Epithelial cell of proximal tubule (primary cell): Measurements from ENCODE around the gene RAB11FIP4. TPM values are rescaled to one million over a fixed set of nuclear protein-coding genes. Genes with fewer than 3 reads are reported as not detected.
A peak's percentile ranks its signal among the peaks of the same experiment; 100 is the strongest.

Experiments used
- DNase-seq: peaks from one replicate; pipeline ENCODE4 v3.0.0-alpha.2; 2011; ENCODE audit warnings: low read depth
- H3K4me3 ChIP-seq: 2 replicates; pipeline ENCODE4 v1.5.1; 2011; ENCODE audit warnings: low read depth, mild to moderate bottlenecking, low read length
- CTCF ChIP-seq: conservative IDR thresholded peaks from 2 replicates; pipeline ENCODE4 v1.5.1; 2012; ENCODE audit warnings: low read depth, mild to moderate bottlenecking, low read length
- total RNA-seq: library from RNA; depleted of rRNA; stranded (reverse); fragments of >200 nt; gene quantifications from 2 replicates; pipeline ENCODE4 v1.2.3, GENCODE V29; 2015

The RAB11FIP4 gene
- total RNA-seq, 1 donor from 2014 or later = 15.1 TPM

DNA sequence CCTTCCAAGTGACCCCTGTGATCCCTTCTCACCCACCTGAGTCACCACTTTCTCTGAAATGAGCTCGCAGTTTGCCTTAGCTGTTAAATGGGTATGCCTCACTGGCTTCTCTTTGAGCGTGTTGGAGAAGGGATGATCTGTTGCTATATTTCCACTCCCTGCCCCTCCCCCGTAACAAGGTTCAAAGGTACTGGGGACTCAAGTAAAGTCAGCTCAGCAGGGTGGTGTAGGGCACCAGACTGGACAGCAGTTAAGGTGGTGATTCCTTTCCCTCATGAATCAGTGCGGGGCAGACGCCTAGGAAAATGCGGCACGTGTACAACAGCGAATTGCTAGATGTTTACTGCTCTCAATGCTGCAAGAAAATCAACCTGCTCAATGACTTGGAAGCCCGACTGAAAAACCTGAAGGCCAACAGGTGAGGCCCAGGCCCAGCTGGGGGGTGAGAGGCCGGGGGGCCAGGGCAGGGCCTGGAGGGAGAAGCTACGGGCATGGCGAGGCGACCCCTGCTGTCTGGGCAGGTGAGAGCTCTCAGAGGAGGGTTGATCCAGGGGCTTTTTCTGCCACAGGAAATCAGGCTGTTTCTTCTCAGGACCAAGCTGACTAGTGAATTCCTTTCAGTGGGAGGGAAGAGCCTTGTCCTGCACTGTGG is 130.3 kb downstream of the RAB11FIP4 start:
- peak; percentile 35 for TF ChIP-seq CTCF
- no peak overlapping the region for H3K4me3 ChIP-seq
- no peak for DNase-seq

DNA sequence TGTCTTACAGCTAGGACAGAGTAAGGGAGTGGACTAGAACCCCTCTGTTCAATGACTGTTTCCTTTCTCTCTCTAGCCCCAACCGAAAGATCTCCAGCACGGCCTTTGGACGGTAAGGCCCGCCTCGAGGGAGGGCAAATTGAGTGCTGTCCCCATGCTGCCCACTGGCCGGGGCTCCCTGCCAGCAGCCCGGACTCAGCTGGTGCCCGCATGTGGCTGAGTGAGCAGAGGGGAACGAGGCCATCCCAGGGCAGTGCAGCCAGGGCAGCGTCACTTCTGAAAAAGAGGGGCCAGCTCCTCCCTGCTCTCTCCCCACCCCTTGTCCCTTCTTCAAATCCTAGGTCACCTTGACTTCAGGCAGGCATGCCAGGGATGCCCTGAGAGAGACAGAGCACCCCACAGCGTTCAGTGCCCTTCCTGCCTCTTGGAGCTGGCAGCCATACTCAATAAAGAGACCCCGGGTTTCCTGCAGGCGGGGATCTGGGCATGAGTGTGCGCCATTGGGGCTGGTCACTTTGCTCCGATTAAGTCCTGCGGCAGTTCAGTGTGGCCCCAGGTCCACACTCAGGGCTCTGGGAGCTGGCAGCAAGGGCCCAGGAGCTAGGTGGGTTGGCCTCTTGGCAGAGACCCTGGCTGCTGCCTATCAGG is 130.9 kb downstream of the RAB11FIP4 start:
- no peak for TF ChIP-seq CTCF
- H3K4me3 ChIP-seq = no peak overlapping the region
- no peak for DNase-seq

DNA sequence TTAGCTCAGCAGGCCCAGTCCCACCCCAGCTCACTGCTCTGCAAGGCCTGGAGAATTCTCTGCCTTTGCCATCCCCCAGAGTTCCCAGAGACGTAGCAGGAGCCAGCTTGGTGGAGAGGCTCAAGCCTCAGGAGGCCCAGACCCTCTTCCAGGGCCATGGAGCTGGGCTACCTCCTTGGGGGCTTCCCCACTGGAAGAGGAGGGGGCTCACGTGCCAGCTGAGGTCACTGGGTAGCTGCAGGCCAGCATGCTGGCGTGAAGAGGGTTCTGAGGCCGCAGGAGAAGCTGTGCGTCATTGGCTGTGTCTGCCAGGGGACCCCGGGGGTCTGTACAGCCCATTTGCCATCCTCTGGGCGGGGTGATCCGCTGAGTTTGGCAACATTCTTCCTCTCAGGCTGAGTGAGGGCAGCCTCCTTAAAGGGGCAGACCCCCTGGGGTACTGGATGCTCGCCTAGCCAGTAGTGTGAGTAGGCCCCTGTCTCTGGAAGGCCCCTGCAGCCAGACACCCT is 131.6 kb downstream of the RAB11FIP4 start:
- H3K4me3 ChIP-seq = no peak overlapping the region
- no peak for DNase-seq
- no peak for TF ChIP-seq CTCF

- no peak overlapping the region for H3K4me3 ChIP-seq
- TF ChIP-seq CTCF = no peak
- DNase-seq = no peak
Observed at GRCh38 chr17:31523862-31524730, 132.6 kb downstream of the RAB11FIP4 start.

- peak; percentile 42 for DNase-seq
- peak; percentile 97 for TF ChIP-seq CTCF
Observed at GRCh38 chr17:31524926-31525800, 133.7 kb downstream of the RAB11FIP4 start.

More at GRCh38 chr17:31524926-31525800, 133.7 kb downstream of the RAB11FIP4 start:
- H3K4me3 ChIP-seq = no peak overlapping the region
